GM12878 (cell line): ENCODE measurements around the gene RPL26. TPM values are rescaled to one million over a fixed set of nuclear protein-coding genes. Genes with fewer than 3 reads are reported as not detected.

Source experiments
- BCL11A ChIP-seq: IDR thresholded peaks from 2 replicates; pipeline ENCODE4 v1.6.1; 2011; ENCODE audit warnings: low read depth, low read length
- BHLHE40 ChIP-seq, 2 experiments: fragments of 450-650 bp in 1 of 2; IDR thresholded peaks; 2 replicates each; pipeline ENCODE4 v1.6.1; 2011 to 2017; ENCODE audit warnings: low read depth in 2 of 2, borderline replicate concordance in 1 of 2, improper control_type of control experiment in 1 of 2, low read length in 1 of 2, mild to moderate bottlenecking in 1 of 2
- CBX5 ChIP-seq: sonication (generic); IDR thresholded peaks from 2 replicates; pipeline ENCODE4 v1.6.1; 2016; ENCODE audit warnings: low read depth, moderate library complexity, mild to moderate bottlenecking, inconsistent platforms
- EED ChIP-seq: sonication (generic); IDR thresholded peaks from 2 replicates; pipeline ENCODE4 v1.6.1; 2016; ENCODE audit warnings: antibody characterized with exemption, low read depth
- EP300 ChIP-seq, 2 experiments: fragments of 150-350 bp in 1 of 2; IDR thresholded peaks; 2 replicates each; pipeline ENCODE4 v1.6.1; 2011 to 2012; ENCODE audit warnings: low read depth in 2 of 2, low read length in 2 of 2, borderline replicate concordance in 1 of 2, improper control_type of control experiment in 1 of 2, inconsistent platforms in 1 of 2; ENCODE audit not compliant: control insufficient read depth in 1 of 2
- ESRRA ChIP-seq: IDR thresholded peaks from 2 replicates; pipeline ENCODE4 v1.6.1; 2012; ENCODE audit warnings: mild to moderate bottlenecking, low read length, improper control_type of control experiment
- HCFC1 ChIP-seq: fragments of 150-350 bp; IDR thresholded peaks from 2 replicates; pipeline ENCODE4 v1.6.1; 2014; ENCODE audit warnings: low read length
- KAT2A ChIP-seq: conservative IDR thresholded peaks from 2 replicates; pipeline ENCODE4 v1.6.1; 2011; ENCODE audit warnings: low read depth, low read length; ENCODE audit not compliant: control insufficient read depth
- MXI1 ChIP-seq: fragments of 150-350 bp; IDR thresholded peaks from 2 replicates; pipeline ENCODE4 v1.6.1; 2011; ENCODE audit warnings: low read depth, mild to moderate bottlenecking, inconsistent platforms, low read length, improper control_type of control experiment
- NFIC ChIP-seq: IDR thresholded peaks from 2 replicates; pipeline ENCODE4 v1.6.1; 2012; ENCODE audit warnings: low read depth, mild to moderate bottlenecking, inconsistent platforms, low read length, moderate library complexity
- PAX8 ChIP-seq: fragments of 450-650 bp; IDR thresholded peaks from 2 replicates; pipeline ENCODE4 v1.6.1; 2017; ENCODE audit warnings: mild to moderate bottlenecking, moderate library complexity
- PRDM15 ChIP-seq: fragments of 450-650 bp; formaldehyde crosslinking; IDR thresholded peaks from 2 replicates; pipeline ENCODE4 v1.4.0; 2020; ENCODE audit warnings: mild to moderate bottlenecking, moderate library complexity
- RB1 ChIP-seq: fragments of 450-650 bp; formaldehyde crosslinking; IDR thresholded peaks from 2 replicates; pipeline ENCODE4 v1.6.1; 2017; ENCODE audit warnings: mild to moderate bottlenecking, borderline replicate concordance
- RCOR1 ChIP-seq: conservative IDR thresholded peaks from 2 replicates; pipeline ENCODE4 v1.6.1; 2012; ENCODE audit warnings: low read depth, low read length, improper control_type of control experiment
- RELA ChIP-seq: fragments of 450-650 bp; IDR thresholded peaks from 2 replicates; pipeline ENCODE4 v1.8.0; 2014; ENCODE audit warnings: borderline replicate concordance; ENCODE audit not compliant: partially characterized antibody
- SP1 ChIP-seq: IDR thresholded peaks from one replicate; pipeline ENCODE4 v1.6.1; 2011; ENCODE audit warnings: low read depth, low read length
- SREBF1 ChIP-seq: IDR thresholded peaks from 2 replicates; pipeline ENCODE4 v1.6.1; 2012; ENCODE audit warnings: mild to moderate bottlenecking, low read length
- SREBF2 ChIP-seq: IDR thresholded peaks from 2 replicates; pipeline ENCODE4 v1.6.1; 2012; ENCODE audit warnings: mild to moderate bottlenecking, low read length
- STAT1 ChIP-seq: fragments of 450-650 bp; conservative IDR thresholded peaks from 2 replicates; pipeline ENCODE4 v1.6.1; 2014; ENCODE audit warnings: antibody characterized with exemption, mild to moderate bottlenecking
- TAF1 ChIP-seq: IDR thresholded peaks from 2 replicates; pipeline ENCODE4 v1.6.1; 2011; ENCODE audit warnings: mild to moderate bottlenecking, low read depth, low read length, borderline replicate concordance
- TCF3 ChIP-seq: IDR thresholded peaks from 2 replicates; pipeline ENCODE4 v1.6.1; 2012; ENCODE audit warnings: low read depth, mild to moderate bottlenecking, low read length, borderline replicate concordance; ENCODE audit not compliant: insufficient read depth
- TCF7 ChIP-seq: IDR thresholded peaks from 2 replicates; pipeline ENCODE4 v1.6.1; 2014; ENCODE audit warnings: antibody characterized with exemption, borderline replicate concordance
- WRNIP1 ChIP-seq: IDR thresholded peaks from 2 replicates; pipeline ENCODE4 v1.6.1; 2011; ENCODE audit warnings: low read depth, low read length, improper control_type of control experiment, borderline replicate concordance
- ZNF24 ChIP-seq: fragments of 450-650 bp; IDR thresholded peaks from 2 replicates; pipeline ENCODE4 v1.6.1; 2017; ENCODE audit warnings: antibody characterized with exemption, mild to moderate bottlenecking
- ZNF384 ChIP-seq: IDR thresholded peaks from 2 replicates; pipeline ENCODE4 v1.6.1; 2012; ENCODE audit warnings: low read depth, mild to moderate bottlenecking, low read length, improper control_type of control experiment, borderline replicate concordance
- ZSCAN29 ChIP-seq: fragments of 450-650 bp; IDR thresholded peaks from 2 replicates; pipeline ENCODE4 v1.6.1; 2017; ENCODE audit warnings: mild to moderate bottlenecking, moderate library complexity
- ZZZ3 ChIP-seq: IDR thresholded peaks from 2 replicates; pipeline ENCODE4 v1.6.1; 2011; ENCODE audit warnings: low read depth; ENCODE audit not compliant: control insufficient read depth, insufficient read length
- polyA plus RNA-seq, 11 experiments: library from polyadenylated mRNA; depleted of rRNA in 4 of 11; unstranded in 6 of 11; stranded (reverse) in 5 of 11; fragments of >200 nt; fragmentation: Nextera tagmentation in 4 of 11; fragmentation: Illumina TruSeq in 1 of 11; extraction: Ambion mirVana in 4 of 11; extraction: Trizol in 1 of 11; gene quantifications; 1 replicate in 1 of 11; 2 replicates in 10 of 11; pipeline versions ENCODE4 v1.2.1 to v1.2.3, GENCODE V29; 2011 to 2016; ENCODE audit warnings: inconsistent platforms in 2 of 11, missing spikeins in 2 of 11, low read depth in 1 of 11
- total RNA-seq, 4 experiments: library from RNA; depleted of rRNA in 3 of 4; stranded (reverse); fragments of >200 nt in 3 of 4; fragmentation: Illumina TruSeq in 1 of 4; extraction: Trizol in 1 of 4; gene quantifications; 2 replicates each; pipeline versions ENCODE4 v1.2.1 to v1.2.3, GENCODE V29; 2013 to 2021
- TF ChIP-seq, protein P1 (sequence below): fragments of 450-650 bp; IDR thresholded peaks from 2 replicates; pipeline ENCODE4 v1.6.1; 2017; ENCODE audit warnings: mild to moderate bottlenecking

RPL26 gene
- total and polyA plus RNA-seq, 10 of the 15 experiments (the other 5 are each of a cell fraction or from before 2014, with no cell fraction given): 1,451 to 9,244 (median 4,326) TPM

- TF ChIP-seq RELA (peak; percentile 10), ZZZ3 (no peak), WRNIP1 (no peak), KAT2A (no peak), MXI1 (no peak), RB1 (0 out of 2 replicates have a peak, but pooled peaks have one; percentile 34), PRDM15 (CRISPR knock-in tag) (no peak), SREBF2 (no peak), HCFC1 (peak; percentile 39), NFIC (0 out of 2 replicates have a peak, but pooled peaks have one; percentile 49), PAX8 (no peak), BHLHE40 (IDR thresholded peaks at IDR 0.05; ENCODE audit: borderline replicate concordance in 1 of 2, low read depth in 2 of 2, low read length in 1 of 2) (no peak; a peak in 1 of 4 replicates), EP300 (IDR thresholded peaks at IDR 0.05; ENCODE audit: borderline replicate concordance in 1 of 2, control insufficient read depth in 1 of 2, low read depth in 2 of 2, low read length in 2 of 2) (no peak), TCF3 (peak; percentile 81), SREBF1 (no peak), ZNF24 (no peak), CBX5 (no peak), TAF1 (peak; percentile 80), EED (no peak), RCOR1 (no peak), ZSCAN29 (no peak), STAT1 (no peak), SP1 (no peak), ZNF384 (no peak), ESRRA (peak; percentile 95), TCF7 (no peak), BCL11A (no peak)
- TF ChIP-seq, protein P1, sequence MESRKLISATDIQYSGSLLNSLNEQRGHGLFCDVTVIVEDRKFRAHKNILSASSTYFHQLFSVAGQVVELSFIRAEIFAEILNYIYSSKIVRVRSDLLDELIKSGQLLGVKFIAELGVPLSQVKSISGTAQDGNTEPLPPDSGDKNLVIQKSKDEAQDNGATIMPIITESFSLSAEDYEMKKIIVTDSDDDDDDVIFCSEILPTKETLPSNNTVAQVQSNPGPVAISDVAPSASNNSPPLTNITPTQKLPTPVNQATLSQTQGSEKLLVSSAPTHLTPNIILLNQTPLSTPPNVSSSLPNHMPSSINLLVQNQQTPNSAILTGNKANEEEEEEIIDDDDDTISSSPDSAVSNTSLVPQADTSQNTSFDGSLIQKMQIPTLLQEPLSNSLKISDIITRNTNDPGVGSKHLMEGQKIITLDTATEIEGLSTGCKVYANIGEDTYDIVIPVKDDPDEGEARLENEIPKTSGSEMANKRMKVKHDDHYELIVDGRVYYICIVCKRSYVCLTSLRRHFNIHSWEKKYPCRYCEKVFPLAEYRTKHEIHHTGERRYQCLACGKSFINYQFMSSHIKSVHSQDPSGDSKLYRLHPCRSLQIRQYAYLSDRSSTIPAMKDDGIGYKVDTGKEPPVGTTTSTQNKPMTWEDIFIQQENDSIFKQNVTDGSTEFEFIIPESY: no peak
Measured at GRCh38 chr17:8376271-8377067, 6.5 kb downstream of the RPL26 start, which contains the start of gene KRABD2 (continued).
